HEK293T (cell line): Measurements from ENCODE around the gene LSM8.

Source experiments
- CTCF ChIA-PET: fragments of 350-600 bp; formaldehyde crosslinking; extraction: SDS; loops from one replicate; lab custom pipeline; 2021; ENCODE audit warnings: antibody characterized with exemption, inconsistent platforms; lab: Yijun Ruan, JAX
- POLR2A ChIA-PET: fragments of 350-600 bp; formaldehyde crosslinking; extraction: SDS; loops from one replicate; lab custom pipeline; 2020; ENCODE audit warnings: antibody characterized with exemption, inconsistent platforms; lab: Yijun Ruan, JAX
- DNase-seq: peaks from one replicate; pipeline ENCODE4 v3.0.0; 2012; ENCODE audit warnings: mixed read lengths; ENCODE audit errors: extremely low spot score
- ARNT ChIP-seq: fragments of 450-650 bp; IDR thresholded peaks from 2 replicates; pipeline ENCODE4 v1.6.1; 2017; ENCODE audit warnings: mild to moderate bottlenecking
- BHLHE40 ChIP-seq: fragments of 450-650 bp; IDR thresholded peaks from 2 replicates; pipeline ENCODE4 v1.6.1; 2016; ENCODE audit warnings: mild to moderate bottlenecking, moderate library complexity, borderline replicate concordance
- CTBP1 ChIP-seq: fragments of 450-650 bp; IDR thresholded peaks from 2 replicates; pipeline ENCODE4 v1.6.1; 2016; ENCODE audit warnings: borderline replicate concordance
- ELF4 ChIP-seq: fragments of 450-650 bp; IDR thresholded peaks from 2 replicates; pipeline ENCODE4 v1.6.1; 2017; ENCODE audit warnings: antibody characterized with exemption
- FOXA1 ChIP-seq: fragments of 450-650 bp; IDR thresholded peaks from 2 replicates; pipeline ENCODE4 v1.6.1; 2016; ENCODE audit warnings: mild to moderate bottlenecking
- FOXK2 ChIP-seq: fragments of 450-650 bp; IDR thresholded peaks from 2 replicates; pipeline ENCODE4 v1.6.1; 2016; ENCODE audit warnings: mild to moderate bottlenecking
- FOXM1 ChIP-seq: fragments of 450-650 bp; IDR thresholded peaks from 2 replicates; pipeline ENCODE4 v1.6.1; 2017; ENCODE audit warnings: mild to moderate bottlenecking, borderline replicate concordance
- HDGF ChIP-seq: fragments of 450-650 bp; IDR thresholded peaks from 2 replicates; pipeline ENCODE4 v1.6.1; 2017; ENCODE audit warnings: antibody characterized with exemption, borderline replicate concordance
- L3MBTL2 ChIP-seq: fragments of 450-650 bp; conservative IDR thresholded peaks from 2 replicates; pipeline ENCODE4 v1.6.1; 2016; ENCODE audit warnings: mild to moderate bottlenecking
- LEF1 ChIP-seq: fragments of 450-650 bp; IDR thresholded peaks from 2 replicates; pipeline ENCODE4 v1.6.1; 2017; ENCODE audit warnings: mild to moderate bottlenecking, borderline replicate concordance
- NFRKB ChIP-seq: fragments of 450-650 bp; IDR thresholded peaks from 2 replicates; pipeline ENCODE4 v1.6.1; 2016; ENCODE audit warnings: mild to moderate bottlenecking, moderate library complexity
- SP1 ChIP-seq: fragments of 450-650 bp; IDR thresholded peaks from 2 replicates; pipeline ENCODE4 v1.6.1; 2017
- SUZ12 ChIP-seq: fragments of 450-650 bp; IDR thresholded peaks from 2 replicates; pipeline ENCODE4 v1.6.1; 2016; ENCODE audit warnings: mild to moderate bottlenecking
- TARDBP ChIP-seq: fragments of 450-650 bp; IDR thresholded peaks from 2 replicates; pipeline ENCODE4 v1.6.1; 2016
- ZNF384 ChIP-seq: fragments of 450-650 bp; IDR thresholded peaks from 2 replicates; pipeline ENCODE4 v1.6.1; 2016
- TF ChIP-seq, protein P1 (sequence below): fragments of 450-650 bp; IDR thresholded peaks from 2 replicates; pipeline ENCODE4 v1.6.1; 2016

LSM8 gene

DNA sequence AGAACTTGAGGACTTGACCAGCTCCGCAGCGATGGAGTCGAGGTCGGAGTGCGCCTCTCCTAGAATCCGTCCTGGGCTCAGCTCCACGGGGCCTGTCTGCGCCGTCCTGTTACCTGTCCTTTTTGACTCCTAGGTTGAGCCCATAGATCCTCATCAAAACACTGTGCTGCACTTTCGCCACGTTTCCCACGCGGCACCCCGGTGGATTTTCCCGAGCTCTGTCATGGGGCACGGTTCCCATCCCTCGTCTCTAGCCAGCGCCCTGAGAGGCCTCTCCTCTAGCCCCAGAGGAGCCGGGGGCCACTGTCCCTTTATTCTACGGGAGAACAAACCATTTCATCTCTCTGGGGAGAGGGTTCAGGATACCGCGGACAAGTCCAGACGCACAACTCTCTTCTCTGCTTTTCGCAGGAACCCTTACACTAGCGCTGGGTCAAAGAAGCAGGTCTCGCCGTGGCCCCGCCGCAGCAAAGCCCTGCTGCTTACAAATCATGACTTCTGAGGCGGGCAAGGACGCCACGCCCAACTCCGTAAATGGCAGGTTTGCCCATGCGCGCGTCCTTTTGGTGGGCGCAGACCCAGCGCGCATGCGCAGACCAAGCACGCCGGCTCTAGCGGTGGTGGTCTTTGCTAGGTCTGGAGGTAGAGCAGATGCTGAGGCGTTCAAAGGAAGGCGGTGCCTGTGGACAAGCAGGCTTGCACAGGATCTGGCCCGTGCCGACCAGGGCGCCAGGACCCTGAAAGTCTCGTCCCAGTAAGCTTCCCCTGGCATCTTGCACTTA, 30.3 kb downstream of the LSM8 start:
- peak; percentile 84 for DNase-seq
- TF ChIP-seq, protein P1, sequence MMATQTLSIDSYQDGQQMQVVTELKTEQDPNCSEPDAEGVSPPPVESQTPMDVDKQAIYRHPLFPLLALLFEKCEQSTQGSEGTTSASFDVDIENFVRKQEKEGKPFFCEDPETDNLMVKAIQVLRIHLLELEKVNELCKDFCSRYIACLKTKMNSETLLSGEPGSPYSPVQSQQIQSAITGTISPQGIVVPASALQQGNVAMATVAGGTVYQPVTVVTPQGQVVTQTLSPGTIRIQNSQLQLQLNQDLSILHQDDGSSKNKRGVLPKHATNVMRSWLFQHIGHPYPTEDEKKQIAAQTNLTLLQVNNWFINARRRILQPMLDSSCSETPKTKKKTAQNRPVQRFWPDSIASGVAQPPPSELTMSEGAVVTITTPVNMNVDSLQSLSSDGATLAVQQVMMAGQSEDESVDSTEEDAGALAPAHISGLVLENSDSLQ, result peak; percentile 28
- no peak for TF ChIP-seq ELF4
- TF ChIP-seq L3MBTL2, result peak; percentile 41
- no peak for TF ChIP-seq NFRKB
- POLR2A ChIA-PET, result no interaction called here
- CTCF ChIA-PET, result no interaction called here

DNA sequence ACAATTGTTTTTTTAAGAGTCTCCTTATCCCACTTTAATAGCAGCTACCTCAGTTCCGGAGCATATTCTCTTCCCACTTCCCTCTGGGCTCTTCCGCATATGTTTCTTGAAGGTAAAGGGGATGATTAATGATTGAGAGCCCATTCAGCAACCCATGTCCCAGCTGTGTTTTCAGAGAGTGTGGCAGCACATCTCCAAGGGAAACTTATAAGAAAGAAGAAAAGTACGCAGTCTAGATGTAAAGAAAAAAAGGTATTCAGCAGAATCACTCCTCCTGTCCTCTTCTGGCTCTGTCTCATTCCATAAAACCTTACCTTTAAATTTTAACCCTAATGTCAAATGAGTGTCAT, 30.8 kb downstream of the LSM8 start:
- DNase-seq, result no peak
- ChIA-PET POLR2A (no interaction called here), CTCF (no interaction called here)
- TF ChIP-seq NFRKB (no peak), FOXK2 (no peak), ELF4 (no peak), TARDBP (no peak), L3MBTL2 (0 out of 2 replicates have a peak, but pooled peaks have one; percentile 1)

DNA sequence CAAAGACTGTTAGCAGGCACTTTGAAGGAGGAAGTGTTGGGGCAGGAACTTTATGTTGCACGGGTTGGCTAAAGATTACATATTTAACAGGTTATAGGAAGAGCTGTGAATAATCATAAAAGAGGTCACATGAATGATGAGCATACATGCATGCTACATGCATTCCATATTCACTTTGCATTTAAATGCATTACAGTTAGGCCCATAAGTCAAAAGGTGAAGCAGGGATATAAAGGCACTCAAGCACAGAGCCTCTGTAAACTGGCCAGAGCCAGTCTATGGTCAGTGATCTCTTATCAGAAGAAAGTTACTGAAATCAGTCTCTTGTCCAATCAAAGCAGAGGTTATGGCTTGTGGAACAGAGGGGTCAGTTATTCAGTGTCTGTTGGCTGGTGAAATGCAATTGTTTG, 33.3 kb downstream of the LSM8 start:
- no peak for DNase-seq
- ChIA-PET CTCF (no interaction called here), POLR2A (no interaction called here)
- TF ChIP-seq FOXM1, result no peak
- no peak for TF ChIP-seq LEF1
- TF ChIP-seq, protein P1, result no peak
- no peak for TF ChIP-seq TARDBP
- TF ChIP-seq SP1, result no peak
- no peak for TF ChIP-seq FOXA1
- TF ChIP-seq CTBP1, result no peak
- TF ChIP-seq FOXK2, result no peak
- no peak for TF ChIP-seq L3MBTL2
- no peak for TF ChIP-seq SUZ12
- no peak for TF ChIP-seq ZNF384
- TF ChIP-seq NFRKB, result no peak
- no peak for TF ChIP-seq HDGF
- no peak for TF ChIP-seq BHLHE40
- no peak for TF ChIP-seq ELF4
- TF ChIP-seq ARNT, result no peak

DNA sequence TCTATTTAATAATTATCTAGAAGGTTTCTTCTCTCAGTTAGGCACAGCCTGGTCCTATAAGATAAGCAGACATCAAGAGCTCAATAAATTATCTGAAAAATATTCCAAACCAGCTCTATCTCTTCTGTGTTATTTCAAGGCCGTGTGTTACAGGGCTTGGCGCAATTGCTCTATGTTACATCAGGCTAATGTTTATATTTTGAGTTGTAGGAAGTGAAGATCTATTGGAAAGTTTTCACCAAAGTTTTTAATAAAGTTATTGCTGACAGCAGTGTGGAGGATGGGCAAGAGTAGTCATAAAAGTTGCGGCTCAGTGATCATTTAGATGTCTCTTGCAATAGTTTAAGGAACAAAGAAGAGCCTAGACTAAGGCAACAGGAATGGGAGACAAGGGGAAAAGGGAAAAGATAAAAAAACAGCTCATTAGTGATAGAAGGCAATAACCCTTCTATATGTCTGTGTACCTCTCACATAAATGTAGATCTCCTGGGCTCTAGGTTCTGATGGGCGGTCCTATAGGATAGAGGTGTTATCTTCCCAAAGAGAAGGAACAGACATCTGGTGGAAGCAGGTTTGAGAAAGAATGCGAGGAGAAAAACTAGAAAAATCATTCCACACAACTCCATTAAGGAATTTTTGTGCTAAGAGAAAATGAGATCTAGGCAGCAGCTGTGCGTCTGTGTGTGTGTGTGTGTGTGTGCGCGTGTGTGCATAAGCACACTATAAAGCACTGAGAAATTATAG, 34.6 kb downstream of the LSM8 start:
- ChIA-PET POLR2A (no interaction called here), CTCF (no interaction called here)
- TF ChIP-seq ARNT (no peak), SUZ12 (no peak), BHLHE40 (no peak), ELF4 (no peak), SP1 (no peak), LEF1 (no peak), CTBP1 (no peak), ZNF384 (no peak), TARDBP (no peak), HDGF (no peak), L3MBTL2 (no peak), FOXA1 (no peak), NFRKB (no peak), FOXK2 (no peak), FOXM1 (no peak)
- TF ChIP-seq, protein P1, result no peak
- DNase-seq, result no peak

DNA sequence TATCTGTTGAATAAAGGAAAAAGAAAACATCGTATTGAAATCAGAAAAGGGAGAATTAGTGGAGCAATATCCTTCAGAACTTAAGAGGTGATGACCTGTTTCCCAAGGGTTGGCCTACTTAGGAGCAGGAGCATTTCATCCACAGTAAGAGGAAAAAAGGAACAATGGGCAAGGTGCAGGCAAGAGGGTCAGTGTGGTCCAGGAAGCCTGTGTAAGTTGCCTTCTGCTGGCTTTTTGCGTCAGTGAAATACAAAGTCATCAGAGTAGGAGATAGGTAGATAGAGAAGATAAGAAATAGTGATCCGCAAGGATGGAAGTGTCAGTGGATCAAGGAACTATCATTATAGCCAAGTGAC, 35.2 kb downstream of the LSM8 start:
- CTCF ChIA-PET, result no interaction called here
- TF ChIP-seq ARNT (no peak), SUZ12 (no peak), CTBP1 (no peak), BHLHE40 (no peak)
- POLR2A ChIA-PET, result no interaction called here
- DNase-seq, result no peak

DNA sequence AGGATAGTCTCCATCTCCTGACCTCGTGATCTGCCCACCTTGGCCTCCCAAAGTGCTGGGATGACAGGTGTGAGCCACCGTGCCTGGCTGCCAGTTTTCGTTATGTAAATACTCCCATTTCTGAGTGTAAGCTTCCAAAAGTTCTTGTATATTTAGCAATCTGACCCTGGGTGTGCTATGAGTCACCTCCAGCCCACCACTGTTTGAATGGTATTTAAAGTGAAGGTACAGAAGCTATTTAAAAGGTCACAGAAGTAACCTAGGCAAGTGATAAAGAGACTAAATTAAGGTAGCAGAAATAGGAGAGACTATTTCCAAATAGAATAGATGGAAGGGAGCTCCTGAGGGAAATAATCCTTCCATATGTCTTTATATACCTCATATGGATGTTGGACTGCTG, 36.6 kb downstream of the LSM8 start:
- DNase-seq, result no peak
- ChIA-PET CTCF (no interaction called here), POLR2A (no interaction called here)
- TF ChIP-seq SP1, result no peak
- TF ChIP-seq ARNT, result no peak
- no peak for TF ChIP-seq NFRKB
- no peak for TF ChIP-seq FOXK2
- no peak for TF ChIP-seq LEF1
- no peak for TF ChIP-seq FOXA1
- no peak for TF ChIP-seq ZNF384
- TF ChIP-seq BHLHE40, result no peak
- TF ChIP-seq CTBP1, result no peak
- no peak for TF ChIP-seq FOXM1
- no peak for TF ChIP-seq TARDBP

DNA sequence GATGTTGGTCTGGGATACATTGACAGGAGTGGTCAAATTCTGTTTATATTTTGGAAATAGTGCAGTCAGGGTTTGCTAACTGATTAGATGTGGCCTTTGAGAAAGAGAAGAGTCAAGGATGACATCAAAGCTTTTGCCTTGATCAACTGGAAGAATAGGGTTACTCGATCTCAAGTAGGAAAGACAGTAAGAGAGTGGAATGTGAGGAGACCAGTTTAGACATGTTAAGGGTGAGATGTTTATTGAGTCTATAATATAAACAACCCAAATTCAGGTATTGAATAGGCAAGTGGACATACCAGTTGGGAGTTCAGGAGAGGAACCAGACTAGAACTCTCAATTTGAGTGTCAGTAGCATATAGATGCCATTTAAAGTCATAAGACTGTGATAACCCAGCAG, 38.6 kb downstream of the LSM8 start:
- POLR2A ChIA-PET, result no interaction called here
- TF ChIP-seq TARDBP, result no peak
- CTCF ChIA-PET, result no interaction called here
- no peak for DNase-seq
